Prostate gland (tissue), 2 donors: Measurements from ENCODE around the gene OLFM1. TPM values are rescaled to one million over a fixed set of nuclear protein-coding genes. Genes with fewer than 3 reads are reported as not detected.

Experiments
- DNase-seq: peaks from one replicate; pipeline ENCODE4 v3.0.0-alpha.2; 2019; ENCODE audit warnings: low spot score
- H3K27ac ChIP-seq, 2 donors: fragments of 200-600 bp; sonication (generic); 2 replicates each; pipeline ENCODE4 v1.5.1; 2017 to 2019
- H3K27me3 ChIP-seq: fragments of 200-600 bp; sonication (generic); replicated peaks from 2 replicates; pipeline ENCODE4 v1.5.1; 2019; ENCODE audit not compliant: insufficient read depth
- H3K36me3 ChIP-seq, 2 donors: fragments of 200-600 bp; sonication (generic); 1 replicate in 1 of 2; 2 replicates in 1 of 2; pipeline versions ENCODE4 v1.5.1 to v1.8.1; 2017 to 2019
- H3K4me1 ChIP-seq: fragments of 200-600 bp; sonication (generic); replicated peaks from 2 replicates; pipeline ENCODE4 v1.5.1; 2019
- H3K4me3 ChIP-seq, 2 donors: fragments of 200-600 bp; sonication (generic); 2 replicates each; pipeline ENCODE4 v1.5.1; 2017 to 2019
- H3K9me3 ChIP-seq: fragments of 200-600 bp; sonication (generic); 2 replicates; pipeline ENCODE4 v1.5.1; 2017
- POLR2A ChIP-seq: fragments of 450-650 bp; IDR thresholded peaks from one replicate; pipeline ENCODE4 v1.6.1; 2016; ENCODE audit warnings: antibody characterized with exemption, mild to moderate bottlenecking
- POLR2AphosphoS5 ChIP-seq: sonication (generic); formaldehyde crosslinking; IDR thresholded peaks from one replicate; pipeline ENCODE4 v1.6.1; 2017; ENCODE audit warnings: antibody characterized with exemption
- WGBS: methylation state at CpG from one replicate; pipeline ENCODE4 v1.1.5; 2018; 5-methylcytosine and 5-hydroxymethylcytosine counted together
- intact Hi-C: fragments of 100-400 bp; cut with DNase I; formaldehyde crosslinking; loops from one replicate; pipeline ENCODE4 v1.14.2; 2022
- total RNA-seq, 2 donors: library from RNA; depleted of rRNA; stranded (reverse); fragments of >200 nt; gene quantifications; one replicate each; pipeline ENCODE4 v1.1.0, GENCODE V29; 2016
- TF ChIP-seq, protein P1 (sequence below), 4 experiments: fragments of 200-600 bp in 2 of 4; fragments of 450-650 bp in 2 of 4; sonication (generic) in 2 of 4; IDR thresholded peaks; 1 replicate in 3 of 4; 2 replicates in 1 of 4; pipeline ENCODE4 v1.5.1; 2016 to 2019; ENCODE audit warnings: antibody characterized with exemption in 4 of 4, mild to moderate bottlenecking in 2 of 4, moderate library complexity in 2 of 4

Gene OLFM1
- total RNA-seq, 2 donors from 2014 or later = 11.7 to 23.3 TPM

DNA sequence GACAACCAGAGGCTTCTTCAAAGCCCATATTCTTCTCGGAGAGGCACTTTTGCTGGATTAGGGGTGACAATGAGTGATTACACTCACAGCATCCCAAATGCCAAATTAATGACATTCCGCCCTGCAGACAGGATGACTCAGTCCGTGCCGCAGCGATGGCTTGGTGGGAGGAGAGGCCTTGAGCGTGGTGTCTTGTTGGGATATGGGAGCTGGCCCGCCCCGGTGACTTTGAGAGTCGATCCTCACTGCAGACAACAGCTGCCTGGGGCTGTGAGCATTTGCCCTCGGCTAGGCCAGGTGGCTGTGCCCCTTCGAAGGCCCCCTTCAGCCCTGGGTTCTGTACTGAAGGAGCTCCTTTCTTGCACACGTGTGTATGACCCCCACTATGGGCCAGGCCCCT, 29.8 kb downstream of the OLFM1 start:
- Histone ChIP-seq H3K4me1 (no peaks in the 10 kb centered on the region), H3K4me3 (no peak overlapping the region), H3K27ac (no peak overlapping the region), H3K9me3 (no peaks in the 10 kb centered on the region), H3K36me3 (no peaks in the 10 kb centered on the region), H3K27me3 (no peaks in the 10 kb centered on the region)
- no peak for DNase-seq
- TF ChIP-seq POLR2A (no peak), POLR2AphosphoS5 (no peak)
- TF ChIP-seq, protein P1, sequence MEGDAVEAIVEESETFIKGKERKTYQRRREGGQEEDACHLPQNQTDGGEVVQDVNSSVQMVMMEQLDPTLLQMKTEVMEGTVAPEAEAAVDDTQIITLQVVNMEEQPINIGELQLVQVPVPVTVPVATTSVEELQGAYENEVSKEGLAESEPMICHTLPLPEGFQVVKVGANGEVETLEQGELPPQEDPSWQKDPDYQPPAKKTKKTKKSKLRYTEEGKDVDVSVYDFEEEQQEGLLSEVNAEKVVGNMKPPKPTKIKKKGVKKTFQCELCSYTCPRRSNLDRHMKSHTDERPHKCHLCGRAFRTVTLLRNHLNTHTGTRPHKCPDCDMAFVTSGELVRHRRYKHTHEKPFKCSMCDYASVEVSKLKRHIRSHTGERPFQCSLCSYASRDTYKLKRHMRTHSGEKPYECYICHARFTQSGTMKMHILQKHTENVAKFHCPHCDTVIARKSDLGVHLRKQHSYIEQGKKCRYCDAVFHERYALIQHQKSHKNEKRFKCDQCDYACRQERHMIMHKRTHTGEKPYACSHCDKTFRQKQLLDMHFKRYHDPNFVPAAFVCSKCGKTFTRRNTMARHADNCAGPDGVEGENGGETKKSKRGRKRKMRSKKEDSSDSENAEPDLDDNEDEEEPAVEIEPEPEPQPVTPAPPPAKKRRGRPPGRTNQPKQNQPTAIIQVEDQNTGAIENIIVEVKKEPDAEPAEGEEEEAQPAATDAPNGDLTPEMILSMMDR (IDR thresholded peaks at IDR 0.05) = no peak
- 83% methylated on average over 12 of the region's 12 CpGs for WGBS
- intact Hi-C loops = no loop called here

DNA sequence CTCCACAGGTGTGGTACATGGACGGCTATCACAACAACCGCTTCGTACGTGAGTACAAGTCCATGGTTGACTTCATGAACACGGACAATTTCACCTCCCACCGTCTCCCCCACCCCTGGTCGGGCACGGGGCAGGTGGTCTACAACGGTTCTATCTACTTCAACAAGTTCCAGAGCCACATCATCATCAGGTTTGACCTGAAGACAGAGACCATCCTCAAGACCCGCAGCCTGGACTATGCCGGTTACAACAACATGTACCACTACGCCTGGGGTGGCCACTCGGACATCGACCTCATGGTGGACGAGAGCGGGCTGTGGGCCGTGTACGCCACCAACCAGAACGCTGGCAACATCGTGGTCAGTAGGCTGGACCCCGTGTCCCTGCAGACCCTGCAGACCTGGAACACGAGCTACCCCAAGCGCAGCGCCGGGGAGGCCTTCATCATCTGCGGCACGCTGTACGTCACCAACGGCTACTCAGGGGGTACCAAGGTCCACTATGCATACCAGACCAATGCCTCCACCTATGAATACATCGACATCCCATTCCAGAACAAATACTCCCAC, 32.1 kb downstream of the OLFM1 start:
- DNase-seq = no peak
- intact Hi-C loops = no loop called here
- 97% methylated on average over 30 of the region's 30 CpGs for WGBS
- TF ChIP-seq, protein P1 (IDR thresholded peaks at IDR 0.05) = no peak
- TF ChIP-seq POLR2A = no peak
- no peak for TF ChIP-seq POLR2AphosphoS5
- Histone ChIP-seq H3K36me3 (no peaks in the 10 kb centered on the region), H3K4me1 (no peaks in the 10 kb centered on the region), H3K27ac (no peak overlapping the region), H3K9me3 (no peaks in the 10 kb centered on the region), H3K27me3 (no peaks in the 10 kb centered on the region), H3K4me3 (no peak overlapping the region)

DNA sequence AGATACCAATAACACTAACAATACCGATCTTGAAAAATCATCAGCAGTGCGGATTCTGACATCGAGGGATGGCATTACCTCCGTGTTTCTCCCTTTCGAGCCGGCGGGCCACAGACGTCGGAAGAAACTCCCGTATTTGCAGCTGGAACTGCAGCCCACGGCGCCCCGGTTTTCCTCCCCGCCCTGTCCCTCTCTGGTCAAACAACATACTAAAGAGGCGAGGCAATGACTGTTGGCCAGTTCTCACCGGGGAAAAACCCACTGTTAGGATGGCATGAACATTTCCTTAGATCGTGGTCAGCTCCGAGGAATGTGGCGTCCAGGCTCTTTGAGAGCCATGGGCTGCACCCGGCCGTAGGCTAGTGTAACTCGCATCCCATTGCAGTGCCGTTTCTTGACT, 32.8 kb downstream of the OLFM1 start:
- intact Hi-C loops = no loop called here
- DNase-seq = no peak

DNA sequence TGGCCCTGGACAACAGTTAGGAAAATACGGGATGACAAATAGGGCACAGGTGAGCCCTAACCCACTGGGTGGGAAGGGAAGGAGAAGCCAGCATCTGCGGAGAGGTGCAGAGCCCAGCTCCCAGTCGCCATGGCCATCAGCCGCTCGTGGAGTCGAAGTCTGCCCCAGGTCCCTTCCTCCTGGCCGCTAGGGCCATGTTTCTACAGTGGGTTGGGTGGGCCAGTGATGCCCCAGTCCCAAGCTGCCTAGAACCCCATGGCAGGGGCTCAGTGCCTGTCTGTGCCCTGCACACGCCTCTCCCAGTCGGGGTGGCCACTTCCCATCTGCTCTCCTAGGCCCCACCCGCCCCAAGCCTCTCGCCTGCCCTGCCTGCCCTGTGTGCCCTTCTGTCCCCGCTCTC, 34.8 kb downstream of the OLFM1 start:
- Histone ChIP-seq H3K27me3 (no peaks in the 10 kb centered on the region), H3K27ac (no peak overlapping the region), H3K36me3 (no peaks in the 10 kb centered on the region), H3K4me1 (peaks cover 1% of the 10 kb centered on the region), H3K4me3 (no peak overlapping the region), H3K9me3 (no peaks in the 10 kb centered on the region)
- no peak for DNase-seq
- intact Hi-C loops = no loop called here
- 92% methylated on average over 12 of the region's 12 CpGs for WGBS
- TF ChIP-seq POLR2A (no peak), POLR2AphosphoS5 (no peak)
- TF ChIP-seq, protein P1 (IDR thresholded peaks at IDR 0.05) = no peak

More for the DNA sequence above, 32.8 kb downstream of the OLFM1 start:
- Histone ChIP-seq H3K4me1 (no peaks in the 10 kb centered on the region), H3K36me3 (no peaks in the 10 kb centered on the region), H3K27me3 (no peaks in the 10 kb centered on the region), H3K27ac (no peak overlapping the region), H3K9me3 (no peaks in the 10 kb centered on the region), H3K4me3 (no peak overlapping the region)
- 93% methylated on average over 23 of the region's 23 CpGs for WGBS
- TF ChIP-seq POLR2AphosphoS5 (no peak), POLR2A (no peak)
- TF ChIP-seq, protein P1 (IDR thresholded peaks at IDR 0.05) = no peak

DNA sequence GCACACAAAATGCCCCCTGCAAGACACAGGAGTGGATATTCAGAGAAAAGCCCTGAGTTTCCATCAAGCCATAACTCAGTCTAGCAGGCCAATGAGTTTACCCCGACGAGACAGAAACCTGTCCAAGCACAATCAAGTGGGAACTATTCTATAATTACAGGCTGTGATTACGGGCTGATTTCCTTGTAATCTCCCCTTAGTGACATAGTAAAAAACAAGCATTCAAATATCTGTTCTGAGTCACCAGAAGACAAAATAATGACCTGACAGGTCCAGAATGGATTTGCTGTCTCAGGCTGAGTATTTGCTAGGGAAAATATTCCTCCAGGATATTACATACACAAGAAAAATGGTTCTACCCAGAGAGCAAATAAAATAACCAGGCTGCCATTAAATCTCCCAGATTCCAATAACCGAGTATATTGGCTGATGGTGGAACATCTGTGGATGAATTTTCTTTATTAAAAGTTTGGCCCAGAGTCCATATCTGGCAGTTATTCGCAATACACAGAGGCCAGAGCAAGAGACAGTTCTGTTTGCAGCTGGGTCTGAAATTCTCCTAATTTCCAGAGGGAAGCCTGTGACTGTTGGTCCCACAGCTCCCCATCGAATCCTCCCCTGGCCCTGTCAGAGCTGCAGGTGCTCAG, 35.8 kb downstream of the OLFM1 start:
- intact Hi-C loops = no loop called here
- Histone ChIP-seq H3K27me3 (no peaks in the 10 kb centered on the region), H3K27ac (no peak overlapping the region), H3K4me1 (peaks cover 3% of the 10 kb centered on the region), H3K36me3 (no peaks in the 10 kb centered on the region), H3K4me3 (no peak overlapping the region), H3K9me3 (no peaks in the 10 kb centered on the region)
- TF ChIP-seq POLR2A (no peak), POLR2AphosphoS5 (no peak)
- TF ChIP-seq, protein P1 (IDR thresholded peaks at IDR 0.05) = no peak
- 43% methylated on average over 6 of the region's 6 CpGs for WGBS
- no peak for DNase-seq
